GM19035 (cell line): ENCODE measurements around the gene MOCS3.

Source experiments
- ATAC-seq: cut with Tn5 transposase; IDR thresholded peaks from one replicate; pipeline ENCODE4 v1.9.1; 2021; ENCODE audit not compliant: unreplicated experiment

The MOCS3 gene

GRCh38 chr20:50958615-50959542, at the start of gene MOCS3:
Gene MOCS3 (plus strand): TSS chr20:50958818. CDS start chr20:50958843, 25 bp downstream.
- ATAC-seq, result peak; percentile 79

DNA sequence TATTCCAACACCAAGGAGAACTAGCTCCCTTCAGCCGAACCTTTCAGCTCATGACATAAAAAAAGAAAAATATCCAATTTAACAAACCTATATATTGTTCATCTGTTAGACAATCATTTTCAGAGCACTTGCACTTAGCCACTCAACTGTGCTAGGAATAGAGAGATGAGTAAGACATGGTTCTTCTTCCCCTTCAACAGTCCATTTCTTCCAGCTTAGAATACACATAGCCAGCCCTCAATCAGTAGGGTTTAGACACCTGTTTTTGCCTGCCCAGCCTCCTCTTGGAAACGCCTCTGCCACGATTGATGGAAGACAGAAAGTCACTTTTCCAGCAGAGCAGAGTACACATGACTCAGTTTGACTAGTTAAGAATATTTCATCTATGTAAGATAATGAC, 49.2 kb upstream of the MOCS3 start:
- no peak for ATAC-seq

DNA sequence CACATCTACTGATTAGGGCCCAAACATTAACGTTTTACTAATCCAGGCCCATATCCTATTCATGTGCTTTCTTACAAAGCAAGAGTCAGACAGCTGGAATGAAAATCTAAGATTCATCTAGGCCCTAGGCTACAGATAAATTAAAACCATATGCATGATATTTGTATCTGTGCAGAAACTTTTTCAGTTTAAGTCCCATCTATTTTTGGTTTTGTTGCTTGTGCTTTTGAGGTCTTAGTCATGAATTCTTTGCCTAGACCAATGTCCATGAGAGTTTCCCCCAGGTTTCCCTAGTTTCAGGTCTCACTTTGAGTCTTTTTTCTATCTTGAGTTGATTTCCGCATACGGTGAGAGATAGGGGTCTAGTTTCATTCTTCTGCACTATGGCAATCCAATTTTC, 47.6 kb upstream of the MOCS3 start:
- ATAC-seq, result no peak

GRCh38 chr20:50911716-50912115, 46.9 kb upstream of the MOCS3 start:
- ATAC-seq, result peak; percentile 57

- no peak for ATAC-seq
Measured at GRCh38 chr20:50913690-50914375, 44.8 kb upstream of the MOCS3 start.

- no peak for ATAC-seq
Measured at GRCh38 chr20:50915424-50915823, 43.2 kb upstream of the MOCS3 start.

DNA sequence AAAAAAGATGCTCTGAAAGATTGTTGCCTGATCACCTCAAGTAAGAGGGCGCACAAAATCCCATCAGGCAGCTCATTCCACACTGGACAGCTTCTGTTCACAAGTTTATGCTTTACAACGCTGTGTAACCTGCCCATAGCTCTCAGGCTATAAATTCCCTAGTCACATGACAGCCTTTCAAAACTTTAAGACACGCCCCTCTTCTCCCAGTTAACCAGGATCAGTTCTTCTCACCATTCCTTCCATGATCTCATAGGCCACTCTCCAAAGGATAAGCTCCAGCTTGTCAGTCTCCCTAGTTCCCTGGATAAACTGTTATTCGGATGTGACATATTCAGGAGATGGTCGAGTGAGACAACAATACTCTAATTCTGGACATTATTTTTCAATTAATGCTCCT, 42.4 kb upstream of the MOCS3 start:
- ATAC-seq, result no peak

GRCh38 chr20:50916934-50917333, 41.7 kb upstream of the MOCS3 start:
- ATAC-seq, result no peak

DNA sequence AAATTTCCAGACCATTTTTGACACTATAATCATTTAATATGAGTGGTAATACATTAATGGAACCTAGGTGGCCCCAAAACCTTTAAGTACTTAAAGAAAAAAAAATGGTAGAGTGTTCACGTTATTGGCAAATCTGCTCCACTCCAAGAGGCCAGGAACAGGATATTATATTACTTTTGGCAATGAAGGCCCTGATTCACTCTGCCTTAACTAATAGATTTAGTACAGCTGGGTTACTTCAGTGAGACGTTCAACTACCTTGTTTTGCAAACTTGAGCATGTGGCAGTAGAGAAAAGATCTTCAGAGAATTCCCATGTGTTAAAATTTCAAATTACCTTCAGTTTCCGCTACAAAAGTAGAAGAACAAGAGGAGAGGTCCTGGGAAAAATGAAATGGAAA, 40.2 kb upstream of the MOCS3 start:
- no peak for ATAC-seq

DNA sequence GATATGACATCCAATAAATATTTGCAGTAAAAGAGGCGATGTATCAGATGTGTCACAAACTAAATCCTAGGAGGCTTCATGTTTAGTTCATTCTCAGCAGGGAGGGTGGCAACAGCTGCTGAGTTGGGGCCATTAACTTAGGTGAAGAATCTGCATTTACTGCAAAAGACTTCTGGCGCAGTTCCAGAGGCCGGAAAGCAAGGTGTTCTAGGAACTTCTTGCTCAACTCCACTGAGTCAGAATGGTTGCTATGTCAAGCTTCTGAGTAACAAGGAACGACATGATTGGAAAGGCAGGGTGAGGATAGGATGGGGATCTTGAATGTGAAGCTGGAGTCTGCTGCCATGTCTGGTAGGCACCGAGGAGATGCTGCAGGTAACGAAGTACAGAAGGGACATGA, 39.1 kb upstream of the MOCS3 start:
- ATAC-seq, result no peak

GRCh38 chr20:50920997-50921396, 37.6 kb upstream of the MOCS3 start:
- no peak for ATAC-seq

GRCh38 chr20:50921803-50922501, 36.7 kb upstream of the MOCS3 start:
- ATAC-seq, result no peak

DNA sequence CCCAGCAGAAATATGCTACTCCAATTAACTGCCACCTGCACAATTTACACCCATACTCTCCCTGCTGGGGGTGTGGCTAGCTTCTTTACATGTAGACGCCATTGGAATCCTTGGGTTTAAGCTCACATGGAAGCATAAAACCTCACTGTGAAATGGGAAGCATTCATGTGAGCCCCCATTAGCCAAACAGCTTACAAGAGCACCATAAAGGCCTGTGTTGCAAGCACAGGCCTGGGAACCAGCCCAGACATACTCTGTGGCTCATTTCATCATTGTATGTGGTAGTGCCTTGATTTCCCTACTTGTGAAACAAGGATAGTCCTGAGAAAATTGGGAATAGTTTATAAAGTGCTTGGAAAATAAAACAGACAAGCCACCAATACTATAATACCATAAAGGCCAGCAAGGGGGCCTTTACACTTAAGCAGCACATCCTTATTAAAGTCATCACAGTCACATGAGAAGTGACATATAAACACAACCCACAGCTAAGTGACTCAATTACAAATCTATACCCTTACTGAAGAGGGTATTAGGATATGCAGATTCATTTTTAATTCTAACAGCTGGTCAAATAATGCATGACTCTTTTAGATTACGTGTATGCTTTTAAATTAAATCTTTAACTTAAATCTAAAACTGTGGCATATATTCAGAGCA, 34.2 kb upstream of the MOCS3 start:
- no peak for ATAC-seq

DNA sequence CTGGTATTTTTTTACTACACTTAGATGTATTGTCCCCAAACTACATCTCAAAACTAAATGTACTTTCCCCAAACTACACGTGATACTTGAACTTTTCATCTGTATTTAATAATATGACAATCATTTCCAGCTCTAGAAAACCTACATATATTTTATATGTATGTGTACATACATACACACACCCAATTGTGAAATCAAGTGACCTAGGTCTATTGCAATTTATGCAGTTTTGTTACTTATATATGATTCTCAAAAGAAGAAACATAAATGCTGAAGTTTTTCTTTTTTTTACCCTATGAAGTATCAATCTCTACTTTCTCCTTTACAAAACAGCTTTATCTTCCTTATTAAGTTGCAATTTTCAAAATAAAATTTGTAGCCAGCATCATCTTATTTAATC, 32.1 kb upstream of the MOCS3 start:
- no peak for ATAC-seq

GRCh38 chr20:50928469-50928868, 30.1 kb upstream of the MOCS3 start:
- no peak for ATAC-seq

GRCh38 chr20:50929299-50930138, 29.1 kb upstream of the MOCS3 start:
- ATAC-seq, result peak; percentile 52

- ATAC-seq, result peak; percentile 14
Measured at GRCh38 chr20:50930139-50930975, 28.3 kb upstream of the MOCS3 start.

DNA sequence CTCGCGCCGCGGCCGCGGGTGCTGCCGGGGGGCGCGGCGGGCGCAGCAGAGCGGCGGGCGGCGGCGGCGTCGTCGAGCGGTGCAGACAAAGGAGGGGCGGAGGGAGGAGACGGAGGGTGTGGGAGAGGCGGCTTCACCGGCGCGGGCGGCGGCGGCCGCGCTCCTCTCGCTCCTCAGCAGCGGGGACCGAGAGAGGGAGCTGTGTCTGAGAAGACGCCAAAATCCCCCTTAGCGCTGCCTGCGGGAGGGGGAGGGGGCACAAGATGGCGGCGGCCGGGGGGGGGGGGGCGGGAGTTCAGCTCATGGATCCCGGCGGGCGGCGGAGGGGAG, 27.7 kb upstream of the MOCS3 start:
- ATAC-seq, result peak; percentile 29

- peak; percentile 64 for ATAC-seq
Measured at GRCh38 chr20:50931306-50932015, 27.2 kb upstream of the MOCS3 start, which contains the start of gene ADNP. Gene ADNP (minus strand): TSS chr20:50931437. CDS start chr20:50903996, 27,441 bp downstream.
